Prostate gland (tissue), 2 donors: ENCODE results near the gene CEP57L1.
"Not testable (repeated sequence)": the region's sequence is repeated elsewhere in the genome, so short reads cannot be mapped to it uniquely, and the experiment has no call there.

Source experiments
- CTCF ChIP-seq, 4 experiments: fragments of 200-600 bp in 2 of 4; fragments of 450-650 bp in 2 of 4; sonication (generic) in 2 of 4; IDR thresholded peaks; 1 replicate in 3 of 4; 2 replicates in 1 of 4; pipeline ENCODE4 v1.5.1; 2016 to 2019; ENCODE audit warnings: antibody characterized with exemption in 4 of 4, mild to moderate bottlenecking in 2 of 4, moderate library complexity in 2 of 4
- POLR2AphosphoS5 ChIP-seq: sonication (generic); formaldehyde crosslinking; IDR thresholded peaks from one replicate; pipeline ENCODE4 v1.6.1; 2017; ENCODE audit warnings: antibody characterized with exemption

DNA sequence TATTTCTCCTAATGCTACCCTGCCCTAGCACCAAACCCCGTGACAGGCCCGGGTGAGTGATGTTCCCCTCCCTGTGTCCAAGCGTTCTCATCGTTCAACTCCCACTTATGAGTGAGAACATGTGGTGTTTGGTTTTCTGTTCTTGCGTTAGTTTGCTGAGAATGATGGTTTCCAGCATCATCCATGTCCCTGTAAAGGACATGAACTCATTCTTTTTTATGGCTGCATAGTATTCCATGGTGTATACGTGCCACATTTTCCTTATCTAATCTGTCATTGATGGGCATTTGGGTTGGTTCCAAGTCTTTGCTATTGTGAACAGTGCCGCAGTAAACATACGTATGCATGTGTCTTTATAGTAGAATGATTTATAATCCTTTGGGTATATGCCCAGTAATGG, 14.4 kb downstream of the CEP57L1 start:
- not testable (repeated sequence) for TF ChIP-seq POLR2AphosphoS5; CTCF (IDR thresholded peaks at IDR 0.05)
